Astrocyte (in vitro differentiated cells and primary cell): ENCODE results near the gene KLK7.

Experiments
- EZH2 ChIP-seq: IDR thresholded peaks from 2 replicates; pipeline ENCODE4 v1.6.1; 2012; ENCODE audit warnings: mild to moderate bottlenecking, low read length, inconsistent platforms; ENCODE audit not compliant: insufficient read depth
- TF ChIP-seq, protein P1 (sequence below): IDR thresholded peaks from 2 replicates; pipeline ENCODE4 v1.5.1; 2011; ENCODE audit warnings: low read depth, mild to moderate bottlenecking, inconsistent platforms, low read length, moderate library complexity; ENCODE audit not compliant: insufficient read depth

DNA sequence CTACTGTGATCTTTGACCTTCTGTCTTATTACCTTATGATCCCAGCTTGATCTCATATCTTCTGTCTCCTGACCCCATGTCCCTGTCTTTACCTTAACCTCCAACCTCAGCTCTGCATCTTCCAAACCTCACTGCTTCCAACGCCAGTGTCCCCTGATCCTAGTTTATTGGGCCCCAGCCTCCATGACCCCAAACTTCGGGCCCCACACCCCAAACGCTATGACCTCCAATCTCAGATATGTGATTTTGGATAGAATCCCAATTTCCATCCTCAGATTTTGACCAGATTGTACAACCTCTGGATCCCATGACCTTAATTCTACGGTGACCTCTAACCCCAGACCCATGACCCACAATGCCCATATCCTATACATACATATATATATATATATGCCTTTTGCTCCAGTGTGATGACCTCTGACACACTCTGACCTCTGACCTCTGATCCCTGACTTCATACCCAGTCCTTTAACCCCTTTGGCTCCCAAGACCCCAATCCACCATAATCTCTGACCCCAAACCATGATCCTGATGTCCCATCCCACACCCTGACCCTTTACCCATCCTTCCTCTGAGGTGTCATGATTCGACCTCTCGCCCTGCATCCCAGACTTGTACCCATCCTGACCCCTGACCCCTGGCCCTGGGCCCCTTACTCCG, 47.6 kb upstream of the KLK7 start:
- TF ChIP-seq, protein P1, sequence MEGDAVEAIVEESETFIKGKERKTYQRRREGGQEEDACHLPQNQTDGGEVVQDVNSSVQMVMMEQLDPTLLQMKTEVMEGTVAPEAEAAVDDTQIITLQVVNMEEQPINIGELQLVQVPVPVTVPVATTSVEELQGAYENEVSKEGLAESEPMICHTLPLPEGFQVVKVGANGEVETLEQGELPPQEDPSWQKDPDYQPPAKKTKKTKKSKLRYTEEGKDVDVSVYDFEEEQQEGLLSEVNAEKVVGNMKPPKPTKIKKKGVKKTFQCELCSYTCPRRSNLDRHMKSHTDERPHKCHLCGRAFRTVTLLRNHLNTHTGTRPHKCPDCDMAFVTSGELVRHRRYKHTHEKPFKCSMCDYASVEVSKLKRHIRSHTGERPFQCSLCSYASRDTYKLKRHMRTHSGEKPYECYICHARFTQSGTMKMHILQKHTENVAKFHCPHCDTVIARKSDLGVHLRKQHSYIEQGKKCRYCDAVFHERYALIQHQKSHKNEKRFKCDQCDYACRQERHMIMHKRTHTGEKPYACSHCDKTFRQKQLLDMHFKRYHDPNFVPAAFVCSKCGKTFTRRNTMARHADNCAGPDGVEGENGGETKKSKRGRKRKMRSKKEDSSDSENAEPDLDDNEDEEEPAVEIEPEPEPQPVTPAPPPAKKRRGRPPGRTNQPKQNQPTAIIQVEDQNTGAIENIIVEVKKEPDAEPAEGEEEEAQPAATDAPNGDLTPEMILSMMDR = no peak
- no peak for TF ChIP-seq EZH2
